Activated naive CD8-positive, alpha-beta T cell treated with anti-CD3 and anti-CD28 coated beads, Interleukin-2, amount 50 U/mL, for 24 hours (primary cell): Measurements from ENCODE around the gene ZNF75A.
A peak's percentile ranks its signal among the peaks of the same experiment; 100 is the strongest.
"Not testable (repeated sequence)": the region's sequence is repeated elsewhere in the genome, so short reads cannot be mapped to it uniquely, and the experiment has no call there.

Experiments used
- ATAC-seq: fragments of 150-1000 bp; cut with Tn5 transposase; one replicate; pipeline ENCODE4 v1.10.0; 2021
- DNase-seq: peaks from one replicate; pipeline ENCODE4 v3.0.0; 2021
- H3K27ac Mint-ChIP-seq: one replicate; pipeline ENCODE4 v1.8.0; 2021; ENCODE audit warnings: mild to moderate bottlenecking, mixed read lengths
- H3K27me3 Mint-ChIP-seq: one replicate; pipeline ENCODE4 v1.8.0; 2021; ENCODE audit warnings: mixed read lengths
- H3K36me3 Mint-ChIP-seq: one replicate; pipeline ENCODE4 v1.8.0; 2021; ENCODE audit warnings: low read depth, mixed read lengths
- H3K4me1 Mint-ChIP-seq: one replicate; pipeline ENCODE4 v1.8.0; 2021; ENCODE audit warnings: mixed read lengths
- H3K4me3 Mint-ChIP-seq: one replicate; pipeline ENCODE4 v1.8.0; 2021; ENCODE audit warnings: mild to moderate bottlenecking, moderate library complexity, mixed read lengths
- H3K9me3 Mint-ChIP-seq: one replicate; pipeline ENCODE4 v1.8.0; 2021; ENCODE audit warnings: mixed read lengths

The ZNF75A gene

GRCh38 chr16:3305109-3306068 is at the start of gene ZNF75A, which contains the start of gene TIGD7:
ZNF75A (plus strand) TSS chr16:3305497; CDS start chr16:3308429, 2,932 bp downstream.
TIGD7 (minus strand) TSS chr16:3305430; CDS start chr16:3300614, 4,816 bp downstream.
- H3K9me3 Mint-ChIP-seq, result peaks cover 40% of the 10 kb centered on the region
- peaks cover 23% of the 10 kb centered on the region for H3K4me1 Mint-ChIP-seq
- peaks cover 74% of the 10 kb centered on the region for H3K36me3 Mint-ChIP-seq
- ATAC-seq, result peak; percentile 99
- H3K27ac Mint-ChIP-seq, result peak within 1 kb of the TSS; percentile 73
- peak within 1 kb of the TSS; percentile 81 for H3K4me3 Mint-ChIP-seq
- peak; percentile 83 for DNase-seq
- H3K27me3 Mint-ChIP-seq, result no peaks in the 10 kb centered on the region

- Mint-ChIP-seq H3K4me3 (no peak within 1 kb of the TSS), H3K9me3 (no peaks in the 10 kb centered on the region), H3K27me3 (peaks cover 8% of the 10 kb centered on the region), H3K27ac (no peak within 1 kb of the TSS), H3K4me1 (no peaks in the 10 kb centered on the region), H3K36me3 (no peaks in the 10 kb centered on the region)
- DNase-seq (no peak), ATAC-seq (no peak)
Measured at GRCh38 chr16:3256146-3256865, 49.0 kb upstream of the ZNF75A start, which contains the start of gene MEFV. MEFV (minus strand) TSS chr16:3256633; CDS start chr16:3256587, 46 bp downstream.

- no peaks in the 10 kb centered on the region for H3K4me1 Mint-ChIP-seq
- H3K9me3 Mint-ChIP-seq, result no peaks in the 10 kb centered on the region
- DNase-seq (no peak), ATAC-seq (no peak)
- peaks cover 8% of the 10 kb centered on the region for H3K27me3 Mint-ChIP-seq
- H3K4me3 Mint-ChIP-seq, result no peak overlapping the region
- H3K36me3 Mint-ChIP-seq, result no peaks in the 10 kb centered on the region
- H3K27ac Mint-ChIP-seq, result no peak overlapping the region
Measured at GRCh38 chr16:3256866-3257465, 48.3 kb upstream of the ZNF75A start.

- H3K4me3 Mint-ChIP-seq, result no peak overlapping the region
- ATAC-seq (no peak), DNase-seq (no peak)
Measured at GRCh38 chr16:3259836-3260235, 45.5 kb upstream of the ZNF75A start.

GRCh38 chr16:3262517-3262916 is 42.8 kb upstream of the ZNF75A start:
- peaks cover 17% of the 10 kb centered on the region for H3K36me3 Mint-ChIP-seq
- H3K27me3 Mint-ChIP-seq, result no peaks in the 10 kb centered on the region
- peaks cover 4% of the 10 kb centered on the region for H3K9me3 Mint-ChIP-seq
- H3K4me3 Mint-ChIP-seq, result peak overlapping the region; percentile 91
- no peak for DNase-seq
- H3K27ac Mint-ChIP-seq, result peak overlapping the region; percentile 98
- H3K4me1 Mint-ChIP-seq, result peaks cover 41% of the 10 kb centered on the region
- no peak for ATAC-seq

More at GRCh38 chr16:3259836-3260235, 45.5 kb upstream of the ZNF75A start:
- H3K27ac Mint-ChIP-seq, result no peak overlapping the region
- H3K36me3 Mint-ChIP-seq, result peaks cover 2% of the 10 kb centered on the region
- peaks cover 21% of the 10 kb centered on the region for H3K4me1 Mint-ChIP-seq
- peaks cover 4% of the 10 kb centered on the region for H3K9me3 Mint-ChIP-seq
- H3K27me3 Mint-ChIP-seq, result peaks cover 2% of the 10 kb centered on the region

- Mint-ChIP-seq H3K4me3 (peak overlapping the region; percentile 91), H3K9me3 (peaks cover 4% of the 10 kb centered on the region), H3K27ac (peak overlapping the region; percentile 98), H3K27me3 (no peaks in the 10 kb centered on the region), H3K4me1 (peaks cover 42% of the 10 kb centered on the region), H3K36me3 (peaks cover 29% of the 10 kb centered on the region)
- DNase-seq (peak; percentile 98), ATAC-seq (peak; percentile 92)
Measured at GRCh38 chr16:3264137-3265036, 40.9 kb upstream of the ZNF75A start.

- Mint-ChIP-seq H3K4me1 (peaks cover 42% of the 10 kb centered on the region), H3K9me3 (peaks cover 7% of the 10 kb centered on the region), H3K36me3 (peaks cover 31% of the 10 kb centered on the region), H3K27ac (peak overlapping the region; percentile 52), H3K4me3 (peak overlapping the region; percentile 17), H3K27me3 (no peaks in the 10 kb centered on the region)
- ATAC-seq, result no peak
- DNase-seq, result no peak
Measured at GRCh38 chr16:3266873-3267537, 38.3 kb upstream of the ZNF75A start.

- Mint-ChIP-seq H3K27ac (no peak overlapping the region), H3K27me3 (no peaks in the 10 kb centered on the region), H3K36me3 (peaks cover 31% of the 10 kb centered on the region), H3K9me3 (peaks cover 5% of the 10 kb centered on the region), H3K4me1 (peaks cover 33% of the 10 kb centered on the region), H3K4me3 (no peak overlapping the region)
- no peak for ATAC-seq
- DNase-seq, result no peak
Measured at GRCh38 chr16:3268294-3268693, 37.0 kb upstream of the ZNF75A start.

- peaks cover 25% of the 10 kb centered on the region for H3K36me3 Mint-ChIP-seq
- not testable (repeated sequence) for H3K4me3 Mint-ChIP-seq, H3K27me3 Mint-ChIP-seq, ATAC-seq, H3K9me3 Mint-ChIP-seq, H3K27ac Mint-ChIP-seq, DNase-seq
- H3K4me1 Mint-ChIP-seq, result peaks cover 15% of the 10 kb centered on the region
Measured at GRCh38 chr16:3270718-3271117, 34.6 kb upstream of the ZNF75A start.

- H3K4me3 Mint-ChIP-seq, DNase-seq: not testable (repeated sequence)
- peaks cover 13% of the 10 kb centered on the region for H3K4me1 Mint-ChIP-seq
Measured at GRCh38 chr16:3271281-3271680, 34.0 kb upstream of the ZNF75A start.

GRCh38 chr16:3274490-3274889 is 30.8 kb upstream of the ZNF75A start:
- H3K27ac Mint-ChIP-seq, result no peak overlapping the region
- H3K9me3 Mint-ChIP-seq, result peaks cover 10% of the 10 kb centered on the region
- no peaks in the 10 kb centered on the region for H3K4me1 Mint-ChIP-seq
- no peak overlapping the region for H3K4me3 Mint-ChIP-seq
- peaks cover 3% of the 10 kb centered on the region for H3K27me3 Mint-ChIP-seq
- DNase-seq (no peak), ATAC-seq (no peak)
- H3K36me3 Mint-ChIP-seq, result peaks cover 2% of the 10 kb centered on the region

More at GRCh38 chr16:3271281-3271680, 34.0 kb upstream of the ZNF75A start:
- not testable (repeated sequence) for H3K9me3 Mint-ChIP-seq, H3K27me3 Mint-ChIP-seq, H3K27ac Mint-ChIP-seq, ATAC-seq
- H3K36me3 Mint-ChIP-seq, result peaks cover 23% of the 10 kb centered on the region

- Mint-ChIP-seq H3K4me3 (no peak overlapping the region), H3K27ac (no peak overlapping the region), H3K36me3 (peaks cover under 1% of the 10 kb centered on the region), H3K9me3 (peaks cover 9% of the 10 kb centered on the region), H3K27me3 (peaks cover 3% of the 10 kb centered on the region), H3K4me1 (no peaks in the 10 kb centered on the region)
- DNase-seq, result no peak
- no peak for ATAC-seq
Measured at GRCh38 chr16:3274947-3275346, 30.4 kb upstream of the ZNF75A start.

GRCh38 chr16:3276679-3277078 is 28.6 kb upstream of the ZNF75A start:
- Mint-ChIP-seq H3K4me1 (peaks cover 5% of the 10 kb centered on the region), H3K36me3 (no peaks in the 10 kb centered on the region), H3K4me3 (no peak overlapping the region), H3K27me3 (peaks cover 3% of the 10 kb centered on the region), H3K9me3 (peaks cover 7% of the 10 kb centered on the region), H3K27ac (no peak overlapping the region)
- DNase-seq, result no peak
- no peak for ATAC-seq
